Erythroblast (primary cell): ENCODE measurements around the gene ADCY7.

Experiments
- GATA1 ChIP-seq: IDR thresholded peaks from 2 replicates; pipeline ENCODE4 v1.6.1; 2011; ENCODE audit warnings: low read depth, mild to moderate bottlenecking, control low read depth, low read length, moderate library complexity
- POLR2A ChIP-seq: IDR thresholded peaks from 2 replicates; pipeline ENCODE4 v1.6.1; 2011; ENCODE audit warnings: mild to moderate bottlenecking, low read length

GRCh38 chr16:50314665-50315064, 48.3 kb downstream of the ADCY7 start:
- TF ChIP-seq POLR2A: no peak
- TF ChIP-seq GATA1: no peak
